GM18870 (cell line): Measurements from ENCODE around the gene RGS9BP.
"Not testable (repeated sequence)": the region's sequence is repeated elsewhere in the genome, so short reads cannot be mapped to it uniquely, and the experiment has no call there.

ENCODE experiments used
- ATAC-seq: cut with Tn5 transposase; IDR thresholded peaks from one replicate; pipeline ENCODE4 v1.9.1; 2021; ENCODE audit warnings: moderate library complexity; ENCODE audit not compliant: unreplicated experiment

Gene RGS9BP

DNA sequence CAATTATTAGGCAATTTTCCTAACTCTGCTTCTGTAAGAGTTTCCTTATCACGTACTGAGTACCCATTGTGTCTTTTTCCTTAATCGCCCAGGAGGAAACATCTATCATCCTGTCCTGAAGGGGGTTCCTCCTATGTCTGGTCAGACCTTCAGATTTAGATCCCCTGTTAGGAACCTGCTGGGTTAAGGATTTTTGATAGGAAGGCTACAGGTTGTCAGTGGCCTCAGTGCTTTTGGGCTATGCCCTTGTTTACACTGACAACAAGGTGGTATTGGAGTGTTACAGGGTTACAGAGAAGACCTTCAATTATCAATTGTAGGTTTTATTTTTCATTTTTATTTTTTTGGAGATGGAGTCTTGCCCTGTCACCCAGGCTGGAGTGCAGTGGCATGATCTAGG is 19.2 kb downstream of the RGS9BP start:
- ATAC-seq = not testable (repeated sequence)

DNA sequence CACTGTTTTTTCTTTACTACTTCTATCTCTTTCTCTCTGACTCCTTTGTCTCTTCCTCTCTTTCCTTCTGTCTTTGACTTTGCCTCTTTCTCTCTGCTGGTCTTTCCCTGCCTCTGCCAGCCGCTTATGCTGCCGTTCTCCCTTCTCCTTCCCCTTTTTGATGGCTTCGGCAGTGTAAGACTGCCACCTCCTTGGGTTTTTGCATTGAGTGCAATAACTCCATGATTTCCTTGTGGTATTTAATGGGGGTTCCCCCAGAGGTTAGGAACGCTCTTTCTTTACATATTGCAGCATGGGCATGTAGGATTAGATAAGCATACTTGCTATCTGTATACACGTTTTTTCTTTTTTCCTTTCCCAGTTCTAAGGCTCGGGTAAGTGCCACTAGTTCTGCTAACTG is 19.9 kb downstream of the RGS9BP start:
- ATAC-seq = not testable (repeated sequence)

DNA sequence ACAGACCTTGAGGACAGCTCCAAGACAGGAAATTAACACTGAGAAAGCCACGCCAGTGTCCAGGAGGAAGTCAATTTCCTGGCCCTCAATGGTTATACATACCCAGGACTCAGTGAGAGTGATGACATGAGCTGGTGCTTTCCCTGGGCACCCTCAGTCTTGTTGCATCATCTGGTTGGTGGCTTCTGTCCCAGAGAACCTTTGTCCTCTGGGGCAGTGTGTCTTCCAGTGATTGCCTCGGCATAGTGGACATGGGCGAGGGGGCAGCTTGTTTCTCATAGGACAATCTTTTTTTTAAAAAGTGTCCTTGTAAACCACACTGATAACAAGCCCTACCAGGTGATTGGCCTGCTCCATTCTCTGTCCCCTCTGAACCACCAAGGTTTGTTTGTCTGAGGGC is 21.1 kb downstream of the RGS9BP start:
- ATAC-seq = not testable (repeated sequence)

DNA sequence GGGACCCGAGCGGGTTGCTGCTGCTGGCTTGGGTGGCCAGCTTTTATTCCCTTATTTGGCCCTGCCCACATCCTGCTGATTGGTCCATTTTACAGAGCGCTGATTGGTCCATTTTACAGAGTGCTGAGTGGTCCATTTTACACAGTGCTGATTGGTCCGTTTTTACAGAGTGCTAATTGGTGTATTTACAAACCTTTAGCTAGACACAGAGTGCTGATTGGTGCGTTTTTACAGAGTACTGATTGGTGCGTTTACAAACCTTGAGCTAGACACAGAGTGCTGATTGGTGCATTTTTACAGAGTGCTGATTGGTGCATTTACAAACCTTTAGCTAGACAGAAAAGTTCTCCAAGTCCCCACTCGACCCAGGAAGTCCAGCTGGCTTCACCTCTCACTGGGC is 24.5 kb downstream of the RGS9BP start:
- ATAC-seq = not testable (repeated sequence)

DNA sequence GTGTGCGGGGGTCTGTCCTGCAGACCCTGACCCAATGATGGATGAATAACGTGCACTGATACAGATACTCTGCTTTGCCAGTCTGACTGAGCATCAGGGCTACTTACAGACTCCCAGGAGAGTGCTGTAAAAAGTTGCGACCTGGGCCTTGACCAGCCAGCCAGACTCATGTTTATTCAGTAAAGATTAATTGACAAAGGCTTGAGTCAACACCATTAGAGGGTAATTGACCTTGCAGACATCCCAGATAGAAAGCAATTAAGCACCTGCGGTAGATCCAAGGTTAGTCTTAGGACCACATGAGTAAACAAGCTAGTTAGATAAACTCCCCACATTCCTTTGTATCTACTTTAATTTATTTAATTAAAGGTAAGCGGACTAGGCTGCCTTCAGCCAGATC is 26.4 kb downstream of the RGS9BP start:
- no peak for ATAC-seq

DNA sequence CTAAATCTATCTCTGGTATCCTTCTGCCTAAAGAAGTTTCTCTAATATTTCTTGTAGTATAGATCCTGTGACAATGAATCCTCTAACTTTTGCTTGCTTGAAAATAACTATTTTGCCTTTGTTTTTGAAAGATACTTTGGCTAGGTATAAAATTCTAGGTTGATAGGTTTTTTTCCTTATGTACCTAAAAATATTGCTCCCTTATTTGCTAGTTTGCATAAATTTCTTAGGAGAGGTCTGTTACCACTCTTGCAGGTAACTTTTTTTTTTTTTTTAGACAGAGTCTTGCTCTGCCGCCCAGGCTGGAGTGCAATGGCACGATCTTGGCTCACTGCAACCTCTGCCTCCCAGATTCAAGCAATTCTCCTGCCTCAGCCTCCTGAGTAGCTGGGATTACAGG is 28.4 kb downstream of the RGS9BP start:
- ATAC-seq = not testable (repeated sequence)

DNA sequence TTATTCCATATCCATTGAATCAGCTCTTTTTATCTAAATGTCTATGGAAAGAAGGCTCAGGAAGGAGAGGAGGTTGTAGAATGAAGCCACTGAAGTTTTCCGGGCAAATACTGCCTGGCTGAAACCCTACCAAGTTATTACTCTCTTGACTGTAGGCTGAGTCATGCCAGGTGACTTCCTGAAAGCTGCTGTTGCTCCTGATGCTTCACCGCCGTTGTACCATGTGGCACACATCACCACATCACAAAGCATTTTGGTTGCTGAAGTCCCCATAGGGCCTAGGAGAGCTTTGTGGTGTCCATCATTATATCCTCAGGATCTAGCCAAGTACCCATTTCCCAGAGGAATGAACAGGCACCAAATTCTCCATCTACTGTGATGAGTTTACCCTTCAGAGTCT is 32.8 kb downstream of the RGS9BP start:
- no peak for ATAC-seq

DNA sequence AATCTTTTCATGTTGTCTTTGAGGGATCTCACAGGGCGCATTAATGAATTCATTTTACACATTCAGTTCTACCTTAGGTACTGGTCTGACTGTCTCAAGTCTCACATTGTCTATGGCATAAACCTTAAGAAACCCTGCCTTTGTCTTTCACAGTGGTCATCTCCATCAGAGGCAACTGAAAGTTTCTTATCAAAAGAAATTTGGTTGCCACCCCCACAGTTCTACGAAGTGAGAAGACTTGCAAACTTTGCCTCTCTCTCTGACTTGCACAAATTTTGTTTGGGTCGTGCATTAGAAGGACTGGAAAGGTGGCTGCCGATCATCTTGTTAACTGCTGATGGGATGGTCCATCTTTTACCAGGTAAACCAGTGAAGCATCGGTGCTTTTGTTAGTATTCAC is 33.4 kb downstream of the RGS9BP start:
- no peak for ATAC-seq

DNA sequence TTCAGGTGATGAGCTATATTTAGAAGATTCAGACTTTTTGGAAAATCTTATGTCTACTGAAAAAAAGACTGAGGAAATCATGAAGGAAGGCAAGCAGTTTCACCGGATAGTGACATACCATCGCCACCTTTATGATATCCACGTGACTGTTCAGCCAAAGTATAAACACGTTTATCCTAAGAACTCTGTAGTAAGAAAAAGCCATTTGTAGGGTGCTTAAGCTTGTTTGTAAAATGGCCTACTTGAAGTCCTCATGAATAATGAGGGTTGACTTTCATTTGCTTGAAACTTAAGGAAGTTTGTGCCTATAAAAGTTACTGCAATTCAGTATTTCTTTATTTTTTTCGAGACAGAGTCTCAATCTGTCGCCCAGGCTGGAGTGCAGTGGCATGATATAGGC is 36.1 kb downstream of the RGS9BP start:
- ATAC-seq = no peak

DNA sequence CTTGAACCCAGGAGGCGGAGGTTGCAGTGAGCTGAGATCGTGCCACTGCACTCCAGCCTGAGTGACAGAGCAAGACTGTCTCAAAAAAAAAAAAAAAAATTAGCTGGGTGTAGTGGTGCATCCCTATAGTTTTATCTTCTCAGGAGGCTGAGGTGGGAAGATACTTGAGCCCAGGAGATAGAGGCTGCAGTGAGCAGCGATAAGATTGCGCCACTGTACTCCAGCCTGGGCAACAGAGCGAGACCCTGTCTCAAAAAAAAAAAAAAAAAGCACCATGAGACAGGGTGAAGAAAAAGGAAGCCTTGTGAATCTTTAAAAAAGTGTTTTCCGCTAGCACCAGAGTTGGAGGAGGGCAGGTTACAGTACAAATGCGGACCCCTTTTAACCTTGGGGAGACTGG is 40.6 kb downstream of the RGS9BP start:
- ATAC-seq = not testable (repeated sequence)

DNA sequence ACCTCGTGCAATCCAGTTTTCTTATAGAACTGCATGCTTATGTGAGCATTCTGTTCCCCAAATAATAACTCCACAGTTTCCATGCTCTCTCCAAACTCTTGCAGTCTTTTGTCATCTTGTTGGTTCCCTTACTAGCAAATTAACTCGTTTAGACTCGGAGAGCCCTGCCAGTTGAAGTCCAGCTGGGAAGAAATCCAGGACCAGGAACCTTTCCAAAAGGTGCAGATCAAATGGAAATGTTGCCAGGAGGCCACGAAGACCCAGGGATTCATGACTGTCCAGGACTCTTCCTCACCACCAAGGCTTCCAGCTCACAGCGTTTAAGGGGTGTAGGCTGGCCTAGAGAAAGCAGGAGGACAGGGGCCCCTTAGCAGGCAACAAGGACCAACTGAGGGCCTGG is 41.8 kb downstream of the RGS9BP start:
- no peak for ATAC-seq

DNA sequence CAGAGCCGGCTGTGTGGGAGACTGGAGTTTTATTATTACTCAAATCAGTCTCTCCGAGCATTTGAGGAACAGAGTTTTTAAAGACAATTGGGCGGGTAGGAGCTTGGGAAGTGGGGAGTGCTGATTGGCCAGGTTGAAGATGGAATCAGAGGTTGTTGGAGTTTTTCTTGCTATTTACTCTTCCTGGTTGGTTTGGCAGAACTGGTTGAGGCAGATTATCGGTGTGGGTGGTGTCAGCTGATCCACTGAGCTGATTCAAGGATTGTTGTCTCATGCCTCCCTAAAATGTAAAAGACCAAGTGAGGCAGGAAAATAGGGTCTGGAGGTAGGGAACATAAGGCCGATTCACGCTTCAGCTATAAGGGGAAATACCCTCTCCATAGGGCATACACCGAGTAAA is 42.6 kb downstream of the RGS9BP start:
- no peak for ATAC-seq

DNA sequence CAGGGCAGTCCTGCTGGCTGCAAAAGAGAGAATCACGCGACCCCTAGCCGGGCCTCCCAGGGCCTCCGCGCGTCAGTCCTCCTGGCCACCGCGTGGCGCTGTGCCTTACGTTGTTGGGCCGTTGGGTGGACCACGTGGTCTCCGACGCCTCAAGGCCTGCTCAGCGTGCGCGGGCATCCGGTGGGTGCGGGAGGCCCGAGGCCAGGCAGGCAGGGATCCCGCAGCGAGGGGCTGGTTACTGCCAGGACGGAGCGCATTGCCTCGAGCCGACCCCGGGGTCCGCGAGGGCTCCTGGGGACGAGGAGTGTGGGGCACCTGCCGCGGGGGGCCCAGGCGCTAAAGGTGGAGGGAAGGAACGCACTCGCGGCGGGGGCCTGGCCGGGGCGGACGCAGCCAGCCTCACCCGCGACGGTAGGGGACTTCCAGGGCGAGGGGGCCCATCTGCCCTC is 44.0 kb downstream of the RGS9BP start, which contains the start of gene TDRD12:
Gene TDRD12, plus strand, starts transcription at position 157 of the 449 bp plus-strand sequence. CDS start 306 bp downstream, outside the sequence.
- no peak for ATAC-seq

DNA sequence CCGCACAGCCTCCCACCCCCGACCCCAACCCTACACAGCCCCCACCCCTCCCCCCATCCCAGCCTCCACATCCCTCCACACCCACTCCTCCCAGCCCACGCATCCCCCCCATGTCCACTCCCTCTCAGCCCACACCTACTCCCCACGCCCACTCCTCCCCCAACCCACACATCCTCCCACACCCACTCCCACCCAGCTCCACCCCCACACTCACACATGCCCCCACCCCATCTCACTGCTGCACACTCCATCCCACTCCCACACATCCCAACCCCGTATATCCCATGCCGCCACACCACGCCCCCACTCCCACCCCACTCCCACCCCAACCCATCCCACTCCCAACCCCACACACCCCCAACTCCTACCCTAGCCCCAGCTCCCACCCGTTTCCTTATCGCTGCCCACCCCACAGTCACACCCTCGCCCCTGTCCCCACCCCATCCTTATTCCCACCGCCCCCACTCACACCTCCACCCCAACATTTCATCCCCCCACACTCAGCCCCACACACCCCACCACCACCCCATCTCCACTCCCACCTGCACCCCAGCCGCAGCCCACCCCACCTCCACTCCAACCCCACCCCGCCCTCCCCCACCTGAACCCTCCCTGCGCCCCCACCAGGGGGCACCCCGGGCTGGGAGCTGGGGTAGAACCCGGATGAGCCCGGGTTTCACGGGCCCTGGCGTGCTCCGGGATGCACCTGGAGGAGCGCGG is 44.7 kb downstream of the RGS9BP start:
- no peak for ATAC-seq

DNA sequence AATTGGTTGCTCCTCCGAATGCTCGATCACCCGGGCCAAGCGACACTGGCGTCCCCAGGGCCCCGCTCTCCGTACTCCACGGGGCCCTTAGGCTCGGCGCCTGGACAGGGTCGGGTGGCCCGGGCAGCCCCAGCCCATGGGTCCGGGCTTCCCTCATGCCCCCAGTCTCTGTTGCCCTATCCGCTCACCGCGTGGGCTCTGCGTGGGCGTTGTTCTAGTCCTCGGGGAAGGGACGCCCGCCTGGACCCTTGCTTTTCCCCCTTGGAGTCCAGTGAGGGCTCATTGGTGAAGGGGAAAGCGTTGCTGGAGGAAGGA is 45.2 kb downstream of the RGS9BP start:
- ATAC-seq = no peak
